ENCODE data around the gene ADAMTS6.
"Not testable (repeated sequence)": the region's sequence is repeated elsewhere in the genome, so short reads cannot be mapped to it uniquely, and the experiment has no call there.

Gene ADAMTS6

DNA sequence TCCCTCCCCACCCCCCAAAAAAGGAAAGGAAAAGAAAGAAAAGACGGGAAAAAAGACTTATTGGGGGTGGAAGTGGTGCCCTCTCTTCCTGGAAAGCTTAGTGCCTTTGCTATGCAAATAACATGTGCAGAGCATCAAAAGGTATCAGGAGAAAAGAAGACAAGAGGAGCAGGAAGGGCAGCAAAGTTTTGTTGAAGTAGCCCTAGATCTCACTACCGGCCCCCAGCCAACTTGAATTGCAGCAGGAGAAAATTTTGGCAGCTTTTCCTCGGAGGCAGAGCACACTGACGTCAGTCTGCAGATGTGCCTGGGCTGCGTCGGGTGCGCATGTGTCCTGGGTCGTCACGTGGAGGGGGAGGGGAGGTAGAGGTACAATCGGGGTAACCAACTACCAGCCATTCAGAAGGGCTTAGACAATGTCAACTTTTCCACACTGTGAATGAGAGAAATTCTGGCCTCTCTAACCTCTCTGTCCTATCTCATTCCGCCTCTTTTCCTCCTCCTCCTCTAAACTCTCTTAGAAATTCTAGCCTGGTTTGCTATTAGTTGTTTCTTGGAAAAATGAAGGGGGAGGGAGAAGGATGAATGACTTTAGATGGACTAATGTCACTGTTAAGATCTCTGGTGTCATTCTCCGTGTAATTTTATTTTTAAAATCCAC is at the start of gene ADAMTS6:
Gene ADAMTS6, minus strand, starts transcription at position 286 of the 661 bp plus-strand sequence. CDS start 8,247 bp downstream, outside the sequence.
- peak; percentile 67 to 79 for DNase-seq

DNA sequence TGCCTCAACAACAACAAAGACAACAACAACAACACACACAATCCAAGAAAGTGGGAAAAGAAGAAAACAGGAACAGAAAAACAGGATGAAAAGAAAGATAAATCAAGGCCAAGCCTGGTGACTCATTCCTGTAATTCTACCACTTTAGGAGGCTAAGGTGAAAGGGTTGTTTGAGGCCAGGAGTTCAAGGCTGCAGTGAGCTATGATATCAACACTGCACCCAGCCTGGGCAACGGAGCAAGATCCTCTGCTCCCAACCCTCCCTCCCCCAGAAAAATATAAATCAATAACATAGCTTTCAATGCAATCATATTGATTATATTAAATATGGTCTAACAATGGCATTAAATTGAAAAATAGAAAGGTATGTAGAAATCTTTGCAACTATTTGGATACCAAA is 49.2 kb upstream of the ADAMTS6 start:
- DNase-seq = no peak

GRCh38 chr5:65525726-65526125 is 44.0 kb upstream of the ADAMTS6 start:
- DNase-seq = no peak

- DNase-seq = no peak
Measured at GRCh38 chr5:65512170-65512937, 30.6 kb upstream of the ADAMTS6 start.

DNA sequence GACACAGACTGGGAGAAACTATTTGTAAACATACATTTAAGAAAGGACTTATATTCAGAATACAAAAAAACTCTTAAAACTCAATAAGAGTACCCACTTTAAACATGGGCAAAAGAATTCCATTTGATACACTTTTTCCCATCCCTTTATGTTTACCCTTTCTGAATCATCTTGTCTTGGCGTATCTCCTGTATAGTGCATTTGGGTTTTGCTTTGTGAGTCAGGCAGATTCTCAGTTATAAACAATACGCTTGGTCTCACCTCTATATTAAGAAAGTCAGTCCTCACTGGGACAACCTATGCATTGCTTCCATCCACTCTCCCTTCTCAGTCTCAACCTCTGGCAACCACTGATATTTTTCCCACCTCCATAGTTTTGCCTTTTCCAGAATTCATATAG is 27.3 kb upstream of the ADAMTS6 start:
- no peak for DNase-seq

GRCh38 chr5:65506961-65507360 is 25.2 kb upstream of the ADAMTS6 start:
- DNase-seq = no peak

- no peak for DNase-seq
Measured at GRCh38 chr5:65489119-65489518, 7.4 kb upstream of the ADAMTS6 start.

GRCh38 chr5:65488038-65488687 is 6.4 kb upstream of the ADAMTS6 start:
- DNase-seq = not testable (repeated sequence)

DNA sequence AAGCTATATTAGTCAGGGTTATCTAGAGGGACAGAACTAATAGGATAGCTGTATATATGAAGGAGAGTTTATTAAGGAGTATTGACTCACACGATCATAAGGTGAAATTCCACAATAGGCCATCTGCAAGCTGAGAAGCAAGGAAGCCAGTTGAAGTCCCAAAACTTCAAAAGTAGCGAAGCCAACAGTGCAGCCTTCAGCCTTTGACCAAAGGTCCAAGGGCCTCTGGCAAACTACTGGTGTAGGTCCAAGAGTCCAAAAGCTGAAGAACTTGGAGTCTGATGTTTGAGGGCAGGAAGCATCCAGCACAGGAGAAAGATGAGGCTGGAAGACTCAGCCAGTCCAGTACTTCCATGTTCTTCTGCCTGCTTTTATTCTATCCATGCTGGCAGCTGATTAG is 5.1 kb upstream of the ADAMTS6 start:
- DNase-seq = not testable (repeated sequence)

DNA sequence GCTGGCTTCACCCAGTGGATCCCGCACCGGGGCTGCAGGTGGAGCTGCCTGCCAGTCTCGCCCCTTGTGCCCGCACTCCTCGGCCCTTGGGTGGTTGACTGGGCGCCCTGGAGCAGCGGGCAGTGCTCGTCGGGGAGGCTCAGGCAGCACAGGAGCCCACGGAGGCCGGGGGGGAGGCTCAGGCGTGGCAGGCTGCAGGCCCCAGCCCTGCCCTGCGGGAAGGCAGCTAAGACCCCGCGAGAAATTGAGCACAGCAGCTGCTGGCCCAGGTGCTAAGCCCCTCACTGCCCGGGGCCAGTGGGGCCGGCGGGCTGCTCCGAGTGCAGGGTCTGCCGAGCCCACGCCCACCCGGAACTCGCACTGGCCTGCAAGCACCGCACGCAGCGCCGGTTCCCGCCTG is 3.7 kb upstream of the ADAMTS6 start:
- DNase-seq = no peak

DNA sequence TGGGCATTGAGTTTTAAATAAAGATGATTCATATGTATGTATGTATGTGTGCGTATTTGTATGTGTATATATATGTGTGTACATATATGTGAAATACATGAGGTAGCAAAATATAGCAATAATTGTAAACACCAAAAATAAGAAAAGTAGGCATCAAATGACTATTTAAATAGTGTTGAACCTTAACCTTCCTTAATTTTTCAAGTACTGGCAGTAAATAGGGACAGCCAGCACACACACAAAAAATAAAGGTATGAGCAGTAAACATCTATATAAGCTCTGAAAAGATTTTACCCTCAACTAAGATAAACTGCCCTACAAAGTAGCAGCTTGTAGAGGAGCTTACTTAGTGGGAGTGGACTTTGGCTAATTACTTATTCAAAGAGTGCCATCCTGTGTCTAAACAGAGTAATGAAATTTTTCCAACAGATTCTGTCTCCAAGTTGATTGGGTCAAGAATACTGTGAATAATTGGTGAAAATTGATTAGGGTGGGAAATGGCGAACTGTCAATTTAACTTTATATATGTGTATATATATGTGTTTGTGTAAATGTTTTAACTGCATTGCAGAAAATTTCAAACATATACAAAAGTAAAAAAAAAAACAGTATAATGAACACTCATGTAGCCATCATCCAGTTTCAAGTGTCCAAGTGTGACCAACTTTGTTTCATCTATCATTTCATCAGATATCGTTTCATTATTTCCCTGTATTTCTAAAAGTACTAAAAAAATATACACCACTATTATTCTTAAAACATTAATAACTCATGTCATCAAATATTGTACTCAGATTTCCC is 2.0 kb upstream of the ADAMTS6 start:
- DNase-seq = no peak

- no peak for DNase-seq
Measured at GRCh38 chr5:65482736-65483545, 1.2 kb upstream of the ADAMTS6 start.

GRCh38 chr5:65482296-65482735 is 596 bp upstream of the ADAMTS6 start:
- DNase-seq = no peak

DNA sequence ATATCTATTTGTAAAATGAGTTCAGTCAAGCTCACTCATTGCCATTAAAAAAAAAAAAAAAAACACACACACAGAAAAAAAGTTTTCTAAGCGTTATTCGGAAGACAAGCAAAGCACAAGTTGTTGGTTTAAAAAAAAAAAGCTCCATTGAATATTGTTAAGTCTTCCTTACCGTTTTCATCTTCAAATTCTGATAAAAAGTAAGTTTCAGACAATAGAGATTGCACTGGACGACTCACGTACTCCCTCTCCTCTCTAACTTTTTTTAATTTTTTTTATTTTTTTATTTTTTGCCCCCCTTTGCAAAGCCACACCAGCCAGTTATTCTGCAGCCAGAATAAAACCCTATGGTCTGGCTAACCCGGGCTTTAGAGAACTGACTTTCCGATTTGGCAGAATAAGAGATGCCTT is 544 bp downstream of the ADAMTS6 start:
- no peak for DNase-seq

DNA sequence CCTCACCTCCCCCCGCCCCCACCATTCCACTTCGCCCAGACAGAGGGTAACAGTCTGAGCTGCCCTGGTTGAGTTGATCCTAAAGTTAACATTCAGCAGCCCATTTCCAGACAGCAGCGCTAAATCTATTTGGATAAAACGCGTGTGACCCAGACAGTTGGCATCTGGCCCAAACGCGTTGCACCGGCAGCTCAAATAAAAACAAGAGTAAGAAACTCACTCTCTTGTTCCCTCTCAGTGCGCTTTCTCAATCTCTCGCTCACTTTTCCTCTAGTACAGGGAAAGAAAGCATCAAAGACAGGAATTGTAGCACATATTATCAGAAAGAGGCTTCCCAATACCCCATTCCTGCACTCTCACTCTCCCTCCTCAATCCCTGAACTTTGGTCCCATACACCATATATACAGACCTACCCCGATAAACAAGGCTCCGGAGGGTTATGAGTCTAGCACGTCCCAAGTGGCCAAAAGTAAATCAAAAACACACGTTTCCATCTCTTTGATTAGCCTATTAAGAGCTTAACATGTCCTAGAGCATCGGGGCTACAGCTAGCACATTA is 1.3 kb downstream of the ADAMTS6 start:
- DNase-seq = peak in 1 of 2 experiments; percentile 8

- DNase-seq = no peak
Measured at GRCh38 chr5:65479527-65479926, 2.2 kb downstream of the ADAMTS6 start.

DNA sequence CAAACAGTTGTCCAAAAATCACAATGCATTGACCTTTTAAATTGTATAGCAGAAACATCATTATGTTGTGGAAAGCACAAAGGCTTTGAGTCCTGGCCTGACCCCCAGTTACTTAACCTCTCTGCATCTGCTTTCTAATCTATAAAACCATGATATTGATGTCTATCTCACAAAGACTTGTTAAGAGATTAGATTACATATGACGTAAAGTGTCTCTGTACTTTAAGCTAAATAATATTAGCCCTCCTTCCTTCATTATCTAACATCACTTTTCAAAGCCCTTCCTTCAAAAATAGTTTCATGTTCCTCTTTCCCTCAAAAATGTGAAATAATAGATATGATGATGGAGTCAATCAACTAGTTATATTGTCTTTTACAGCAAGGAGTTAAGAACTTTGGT is 3.4 kb downstream of the ADAMTS6 start:
- DNase-seq = no peak

GRCh38 chr5:65475895-65476294 is 5.8 kb downstream of the ADAMTS6 start:
- DNase-seq = no peak

DNA sequence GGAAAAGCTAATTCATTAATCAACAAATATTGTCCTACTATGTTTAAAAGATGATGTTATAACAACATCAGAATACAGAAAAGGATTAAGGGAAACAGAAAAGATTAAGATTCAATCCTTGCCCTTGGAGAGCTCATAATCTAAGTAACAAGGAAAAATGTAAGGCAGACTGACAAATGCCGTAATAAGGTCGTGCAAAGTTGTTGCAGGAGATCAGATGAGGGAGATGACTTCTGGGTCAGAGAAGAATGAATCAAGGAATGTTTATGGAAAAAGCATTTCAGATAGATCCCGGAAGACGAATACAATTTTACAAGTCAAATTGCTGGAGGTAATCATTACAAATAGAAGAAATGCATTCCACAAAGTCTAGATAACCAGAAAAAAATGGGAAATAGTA is 6.4 kb downstream of the ADAMTS6 start:
- no peak for DNase-seq

GRCh38 chr5:65474130-65474711 is 7.5 kb downstream of the ADAMTS6 start:
- DNase-seq = no peak

DNA sequence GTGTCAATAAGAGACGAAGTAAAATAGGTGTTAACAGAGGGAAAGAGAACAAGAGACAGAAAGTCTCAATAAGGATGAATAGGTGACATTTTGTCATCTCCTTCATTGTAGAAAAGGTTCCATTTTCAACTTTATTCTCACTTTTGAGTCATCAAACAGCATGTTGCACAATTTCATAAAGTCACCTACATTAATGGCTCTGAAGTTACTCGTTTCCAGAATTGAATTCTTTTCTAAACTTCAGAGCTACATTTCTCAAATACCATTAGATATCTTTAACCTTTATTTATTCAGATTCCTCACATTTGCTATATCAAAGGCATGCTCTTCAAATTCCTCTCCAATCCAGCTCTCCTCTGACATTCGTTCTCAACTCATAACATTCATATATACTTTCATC is 13.1 kb downstream of the ADAMTS6 start:
- DNase-seq = no peak

All from stimulated activated CD4-positive, alpha-beta T cell treated with anti-CD3 and anti-CD28 coated beads, Interleukin-4, amount 100 ng/mL, for 4 hours (primary cell).